Measurements from ENCODE around the gene SLC9A9.

Gene SLC9A9

GRCh38 chr3:143382816-143383215 is 465.5 kb downstream of the SLC9A9 start:
- DNase-seq, result no peak

GRCh38 chr3:143380449-143380848 is 467.8 kb downstream of the SLC9A9 start:
- DNase-seq, result no peak

DNA sequence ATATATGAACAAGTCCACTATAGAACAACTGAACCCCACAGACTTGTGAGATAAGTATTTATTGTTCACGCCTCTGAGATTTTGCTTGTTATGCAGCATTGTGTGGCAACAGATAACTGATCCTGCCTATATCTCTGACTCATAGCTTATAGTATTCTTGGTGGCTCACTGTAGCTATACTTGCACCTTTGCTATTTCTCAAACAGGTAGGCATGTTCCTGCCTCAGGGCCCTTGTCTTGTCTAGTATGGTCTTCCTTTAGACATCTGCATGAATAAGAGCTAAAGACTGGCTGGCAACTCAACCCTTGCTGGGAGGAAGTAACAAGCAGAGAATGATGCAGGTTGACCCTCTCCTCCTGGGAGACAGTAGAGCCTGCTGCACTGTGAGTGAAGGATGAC is 472.6 kb downstream of the SLC9A9 start:
- no peak for DNase-seq

DNA sequence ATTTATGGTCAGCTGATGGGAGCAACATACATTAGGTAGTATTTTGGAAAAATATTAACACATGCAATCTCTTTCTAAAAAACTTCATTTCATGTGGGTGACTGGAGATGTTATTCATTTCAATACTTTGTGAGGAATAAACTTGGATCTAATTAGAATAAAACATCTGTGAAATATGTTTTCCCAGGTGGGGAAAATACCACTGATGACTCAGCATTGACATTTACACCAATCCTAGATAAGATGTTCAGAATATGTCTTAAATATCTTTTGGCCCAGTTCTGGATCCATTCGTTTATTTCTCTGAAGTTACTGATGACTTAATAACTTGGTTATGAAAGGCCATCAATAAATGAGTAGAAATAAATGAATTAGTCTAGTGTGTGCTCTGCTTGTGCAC is 481.1 kb downstream of the SLC9A9 start:
- no peak for DNase-seq

GRCh38 chr3:143366672-143367071 is 481.6 kb downstream of the SLC9A9 start:
- no peak for DNase-seq

GRCh38 chr3:143363949-143364348 is 484.3 kb downstream of the SLC9A9 start:
- no peak for DNase-seq

- DNase-seq, result no peak
Measured at GRCh38 chr3:143363276-143363675, 485.0 kb downstream of the SLC9A9 start.

DNA sequence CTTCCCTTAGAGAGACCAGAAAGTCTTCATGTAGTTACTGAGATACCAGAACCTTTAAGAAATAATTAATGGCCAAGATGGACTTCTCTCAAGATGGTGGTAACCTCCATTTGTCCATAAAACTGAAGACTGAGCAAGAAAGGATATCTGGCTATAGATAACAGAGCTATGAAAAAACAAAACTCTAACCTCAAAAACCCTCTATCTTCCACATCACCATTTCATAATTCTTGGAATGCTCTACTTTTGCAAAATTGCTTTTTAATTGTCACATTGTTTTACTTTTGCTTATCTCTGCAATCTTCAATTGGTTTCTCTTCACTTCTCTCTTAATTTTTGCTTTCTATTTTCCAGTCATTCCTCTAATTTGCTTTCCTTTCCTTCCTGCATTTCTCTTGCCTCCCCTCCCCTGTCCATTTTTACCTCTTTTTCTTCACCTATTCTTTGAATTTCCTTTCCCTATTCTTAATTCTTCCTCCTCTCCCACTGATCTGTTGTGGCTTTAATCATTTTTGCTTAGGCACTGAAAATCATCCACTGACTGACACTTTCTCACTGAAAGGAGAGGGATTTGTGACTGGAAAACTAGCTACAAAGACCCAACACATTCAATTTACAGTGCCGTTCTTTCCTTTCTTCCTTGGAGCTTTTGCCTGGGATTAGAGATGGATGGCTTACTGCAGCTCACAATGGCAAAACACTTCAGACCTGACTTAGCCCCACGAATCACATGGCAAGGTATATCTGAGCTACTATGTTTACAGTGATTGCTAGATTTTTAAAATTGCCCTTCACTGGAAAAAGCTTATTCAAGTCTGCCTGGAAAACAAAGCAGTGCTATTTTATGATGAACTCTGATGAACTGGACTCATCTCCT is 485.9 kb downstream of the SLC9A9 start:
- DNase-seq, result no peak

GRCh38 chr3:143361589-143361988 is 486.7 kb downstream of the SLC9A9 start:
- DNase-seq, result no peak

DNA sequence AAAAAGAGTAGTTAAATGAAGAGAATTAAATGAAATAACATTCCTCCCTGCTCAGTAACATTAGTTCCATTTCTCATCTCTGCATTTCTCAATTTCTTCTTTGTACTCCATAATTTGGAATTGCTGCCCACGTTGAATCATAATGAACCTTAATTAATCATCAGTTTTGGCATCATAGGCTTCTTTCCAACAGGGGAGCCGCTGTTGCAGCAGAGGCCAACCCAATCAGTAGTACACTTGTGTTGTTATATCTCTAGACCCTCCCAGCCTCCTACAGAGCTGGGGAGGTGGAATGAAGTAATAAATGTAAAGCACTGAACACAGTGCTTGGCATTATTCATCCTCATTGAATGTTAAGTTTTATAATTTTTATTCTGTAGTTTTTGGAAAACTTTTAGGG is 488.0 kb downstream of the SLC9A9 start:
- DNase-seq, result no peak

DNA sequence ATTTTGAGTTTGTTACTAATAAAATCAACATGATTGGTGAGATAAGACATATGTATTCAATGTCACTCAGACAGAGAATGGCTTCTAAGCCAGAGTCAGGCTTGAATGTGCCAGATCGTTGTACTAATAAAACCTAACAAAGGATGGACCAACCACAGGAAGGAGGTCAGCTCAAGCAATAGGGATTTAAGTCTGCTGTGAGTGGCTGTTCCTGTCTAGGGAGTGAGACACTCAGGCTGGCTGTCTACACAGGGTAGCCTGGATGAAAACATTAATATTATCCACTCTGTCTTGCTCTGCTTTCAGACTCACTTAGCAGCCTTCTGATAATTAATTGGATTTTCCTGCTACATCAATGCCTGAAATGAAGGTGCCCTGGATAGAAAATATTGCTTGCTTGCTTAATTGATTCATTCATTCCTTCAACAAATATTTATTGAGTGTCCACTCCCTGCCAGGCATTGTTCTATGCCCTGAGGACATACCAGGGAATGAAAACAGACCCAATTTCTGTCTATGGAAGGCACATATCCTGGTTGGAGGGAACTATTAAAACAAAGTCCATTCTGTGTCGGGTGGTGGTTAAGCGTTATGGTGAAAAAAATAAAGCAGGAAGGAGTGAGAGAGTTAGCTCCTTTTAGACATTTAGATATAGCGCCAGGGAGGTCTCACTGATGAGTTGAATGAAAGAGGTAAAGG is 489.3 kb downstream of the SLC9A9 start:
- no peak for DNase-seq

DNA sequence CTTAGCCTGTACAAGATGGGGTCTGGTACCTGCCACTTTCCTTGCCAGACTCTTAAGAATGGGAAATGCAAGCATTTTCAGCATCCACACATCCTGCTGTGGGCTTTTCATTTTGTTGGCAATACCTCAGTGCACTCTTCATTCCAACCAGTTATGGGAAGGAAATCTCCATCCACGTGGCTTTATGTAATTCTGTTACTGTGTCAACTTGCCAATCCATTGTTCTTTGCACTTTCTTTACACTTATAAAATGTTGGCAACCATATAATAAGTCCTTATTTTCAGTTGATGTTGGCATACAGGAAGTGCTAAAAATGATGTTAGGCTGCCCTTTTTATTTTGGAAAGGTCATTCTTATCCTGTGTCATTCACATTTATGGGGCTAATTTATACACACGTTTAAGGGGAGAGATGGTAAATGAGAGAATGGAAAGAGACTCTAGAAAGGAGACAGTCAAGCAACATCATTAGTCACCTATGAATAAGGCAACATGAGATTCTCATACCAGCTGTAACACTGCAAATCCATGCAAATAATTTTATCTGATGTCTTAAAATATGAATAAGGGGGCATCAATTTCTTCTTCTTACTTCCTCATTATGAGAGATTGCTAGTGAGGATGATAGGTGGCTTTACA is 490.0 kb downstream of the SLC9A9 start:
- no peak for DNase-seq

- DNase-seq, result no peak
Measured at GRCh38 chr3:143357700-143358099, 490.6 kb downstream of the SLC9A9 start.

DNA sequence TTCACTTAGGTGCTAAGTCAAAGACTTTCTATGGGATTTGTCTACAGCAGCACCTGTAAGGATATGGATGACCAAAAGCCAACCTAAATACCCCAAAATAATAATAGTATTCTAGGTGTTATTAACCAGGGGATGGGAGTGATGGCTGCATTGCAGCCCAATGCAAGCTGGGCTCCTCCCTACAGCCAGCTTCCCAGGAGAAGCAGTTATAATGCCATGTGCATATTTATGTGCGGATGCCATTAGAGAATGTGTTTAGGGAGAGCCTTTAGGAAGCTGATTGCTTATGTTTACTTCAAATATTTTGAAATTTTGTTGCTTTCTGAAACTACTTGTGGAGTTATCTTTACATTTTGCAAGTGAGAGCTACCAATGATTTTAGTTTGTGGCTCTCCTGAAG is 491.4 kb downstream of the SLC9A9 start:
- no peak for DNase-seq

- DNase-seq, result no peak
Measured at GRCh38 chr3:143354342-143354741, 493.9 kb downstream of the SLC9A9 start.

DNA sequence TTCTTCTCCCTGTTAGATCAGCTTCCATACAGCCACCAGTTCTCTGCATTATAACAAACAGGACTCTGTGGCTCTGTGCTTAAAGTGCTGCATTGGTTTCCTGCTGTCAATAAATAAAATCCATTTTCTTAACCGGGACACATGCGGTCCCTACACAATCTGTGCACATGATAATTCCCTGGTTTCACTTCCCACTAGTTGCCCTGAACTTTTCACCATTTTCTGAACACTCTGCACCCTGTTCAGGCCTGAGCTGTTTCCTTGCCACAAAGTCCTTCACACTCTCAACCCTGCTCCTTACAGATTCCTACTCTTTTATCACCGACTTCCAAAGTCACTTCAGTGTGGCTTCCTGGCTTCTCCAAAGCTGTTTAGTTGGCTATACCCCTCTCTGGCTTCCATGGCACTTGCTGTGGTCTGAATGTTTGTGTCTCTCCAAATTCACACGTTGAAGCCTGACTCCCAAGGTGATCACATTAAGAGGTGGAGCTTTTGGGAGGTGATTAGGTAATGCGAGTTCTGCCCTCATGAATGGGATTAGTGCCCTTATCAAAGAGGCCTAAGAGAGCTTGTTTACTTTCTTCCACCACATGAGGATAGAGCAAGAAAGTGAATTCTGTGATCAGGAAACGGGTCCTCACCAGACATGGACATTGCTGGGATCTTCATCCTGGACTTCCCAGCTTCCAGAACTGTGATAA is 495.3 kb downstream of the SLC9A9 start:
- no peak for DNase-seq

GRCh38 chr3:143351895-143352608 is 496.2 kb downstream of the SLC9A9 start:
- DNase-seq, result no peak

DNA sequence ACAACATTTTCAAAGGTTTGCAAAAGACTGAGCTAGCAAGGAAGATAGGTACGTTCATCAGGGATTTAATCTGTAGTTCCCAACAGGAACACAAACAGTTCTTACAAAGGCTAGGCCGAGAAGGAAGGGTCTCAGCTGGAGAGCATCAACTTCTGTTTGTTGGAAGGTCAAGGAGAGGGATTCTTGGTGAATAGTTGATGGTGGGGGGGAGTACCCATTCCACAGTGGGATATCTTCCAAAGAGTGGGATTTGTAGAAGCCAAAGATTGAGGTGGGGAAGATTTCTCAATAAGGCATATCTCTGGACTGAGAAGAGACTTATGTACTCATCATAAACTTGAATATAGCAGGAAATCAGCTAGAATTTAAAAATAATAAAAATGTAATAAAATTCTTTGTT is 496.9 kb downstream of the SLC9A9 start:
- DNase-seq, result no peak

DNA sequence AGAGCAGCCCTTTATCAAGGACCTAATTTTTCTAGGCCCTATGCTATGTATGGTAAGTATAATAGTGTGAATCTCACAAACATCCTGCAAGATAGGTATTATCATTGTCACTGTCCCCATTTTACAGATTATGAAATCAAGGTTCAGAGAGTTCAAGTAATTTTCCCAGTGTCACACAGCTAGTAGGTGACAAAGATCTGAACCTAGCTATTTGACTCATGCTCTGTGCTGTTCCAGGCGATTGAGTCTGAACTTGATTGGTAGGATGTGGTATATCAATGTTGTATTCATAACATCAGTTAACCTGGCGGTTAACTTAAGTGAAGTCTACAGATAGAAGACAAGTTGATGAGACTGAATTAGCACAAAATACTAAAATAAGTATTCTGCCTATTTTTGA is 498.8 kb downstream of the SLC9A9 start:
- DNase-seq, result no peak

DNA sequence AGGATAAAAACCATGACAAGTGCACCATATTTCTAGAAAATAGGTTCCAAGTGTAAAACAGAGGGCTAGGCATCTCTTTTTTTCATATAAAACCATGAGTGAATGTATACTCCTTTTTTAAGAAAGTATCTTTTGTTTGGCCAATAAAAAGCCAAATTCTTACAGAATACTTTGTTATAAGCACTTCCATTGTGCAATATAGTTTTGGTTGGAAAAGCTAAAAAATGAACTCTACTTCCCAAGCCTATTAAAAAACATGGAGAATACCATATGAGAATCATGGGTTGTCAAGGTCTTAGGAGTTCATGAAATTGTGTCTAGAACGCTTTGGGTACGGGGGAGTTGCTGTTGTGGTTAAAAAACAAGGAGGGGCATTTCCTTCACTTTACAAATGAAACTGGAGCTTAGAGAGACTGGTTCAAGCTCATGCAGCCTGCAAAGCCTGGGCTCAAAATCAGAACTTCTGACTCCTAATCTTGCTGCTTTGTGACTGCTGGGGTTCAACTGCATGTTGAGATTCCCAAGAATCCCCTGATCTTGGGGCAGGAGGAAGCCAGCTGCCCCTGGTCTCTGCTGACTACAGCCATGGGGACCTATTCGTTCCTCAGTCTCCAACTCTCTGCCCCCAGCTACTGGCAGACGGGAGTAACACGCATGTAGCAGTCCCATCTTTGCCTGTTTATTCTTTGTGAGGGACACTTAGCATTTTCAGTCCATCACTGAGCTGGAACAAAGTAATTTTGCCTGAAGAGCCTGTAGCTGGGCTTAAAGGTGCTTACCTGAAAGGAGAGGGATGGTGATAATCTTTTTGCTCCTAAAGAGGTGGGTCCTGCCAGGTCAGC is 499.6 kb downstream of the SLC9A9 start:
- no peak for DNase-seq

- DNase-seq, result no peak
Measured at GRCh38 chr3:143344516-143345165, 503.6 kb downstream of the SLC9A9 start.
